ENCODE measurements around the gene DNAJC28.
"Not testable (repeated sequence)": the region's sequence is repeated elsewhere in the genome, so short reads cannot be mapped to it uniquely, and the experiment has no call there.

DNAJC28 gene

DNA sequence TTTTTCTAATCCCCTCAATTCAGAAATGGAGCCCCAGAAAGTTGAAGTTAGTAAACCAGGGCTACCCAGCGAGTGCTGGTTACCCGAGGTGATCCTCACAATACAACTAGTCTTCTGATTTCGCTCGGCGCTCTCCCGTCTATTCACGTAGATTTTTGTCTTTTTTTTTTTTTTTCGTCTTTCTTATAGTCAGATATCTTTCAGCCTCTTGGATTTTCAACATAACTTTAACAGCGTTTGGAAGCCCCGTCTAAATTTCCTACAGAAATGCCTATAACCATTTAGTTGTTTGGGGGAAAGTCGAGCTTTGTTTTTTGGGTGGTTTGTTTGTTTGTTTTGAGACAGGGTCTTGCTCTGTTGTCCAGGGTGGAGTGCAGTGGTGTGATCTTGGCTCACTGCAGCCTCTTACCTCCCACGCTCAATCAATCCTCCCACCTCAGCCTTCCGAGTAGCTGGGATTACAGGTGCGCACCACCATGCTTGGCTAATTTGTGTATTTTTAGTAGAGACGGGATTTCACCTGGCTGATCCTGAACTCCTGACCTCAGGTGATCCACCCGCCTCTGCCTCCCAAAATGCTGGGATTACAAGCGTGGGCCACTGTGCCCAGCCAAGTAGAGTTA, 10.9 kb downstream of the DNAJC28 start:
- DNase-seq: no peak

DNA sequence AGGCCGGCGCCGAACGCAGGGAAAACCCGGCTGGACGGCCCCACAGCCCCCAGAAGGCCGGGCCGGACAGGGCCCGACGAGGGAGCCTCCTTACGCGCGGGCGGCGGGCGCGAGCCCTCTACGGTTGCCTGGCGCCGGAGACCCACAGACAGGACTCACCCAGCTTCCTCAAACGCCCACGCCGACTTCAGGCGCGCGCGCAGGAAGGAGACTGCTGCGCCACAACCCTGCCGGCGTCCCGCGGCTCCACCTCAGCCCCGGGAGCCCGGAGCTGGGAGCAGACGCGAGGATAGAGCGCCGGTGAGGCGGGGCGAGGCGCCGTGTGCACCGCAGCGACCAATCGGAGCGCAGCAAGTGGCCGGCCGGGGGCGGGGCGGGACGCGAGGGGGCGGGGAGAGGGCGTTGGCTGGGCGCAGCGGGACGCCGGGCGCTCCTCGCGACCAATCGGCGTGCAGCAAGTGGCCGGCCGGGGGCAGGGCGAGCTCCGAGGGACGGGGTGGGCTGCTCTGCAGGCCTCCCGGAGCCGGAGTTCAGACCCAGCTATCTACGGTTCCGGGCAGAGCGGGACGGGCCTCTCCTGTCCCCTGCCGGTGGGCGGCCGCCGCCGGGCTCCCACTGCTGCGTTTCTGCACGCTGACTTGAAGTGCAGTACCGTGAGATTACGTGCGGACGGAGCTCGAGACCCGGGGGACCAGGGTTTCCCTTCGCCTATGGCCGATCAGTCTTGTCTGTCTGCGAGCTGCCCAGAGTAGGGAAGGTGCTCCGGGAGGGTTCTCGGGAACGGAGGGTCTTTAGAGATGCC, 11.6 kb downstream of the DNAJC28 start, which contains the start of gene TMEM50B:
TMEM50B (minus strand) TSS at position 296 of the 802 bp plus-strand sequence. CDS start 11,089 bp downstream, outside the sequence.
- DNase-seq: peak; percentile 99

DNA sequence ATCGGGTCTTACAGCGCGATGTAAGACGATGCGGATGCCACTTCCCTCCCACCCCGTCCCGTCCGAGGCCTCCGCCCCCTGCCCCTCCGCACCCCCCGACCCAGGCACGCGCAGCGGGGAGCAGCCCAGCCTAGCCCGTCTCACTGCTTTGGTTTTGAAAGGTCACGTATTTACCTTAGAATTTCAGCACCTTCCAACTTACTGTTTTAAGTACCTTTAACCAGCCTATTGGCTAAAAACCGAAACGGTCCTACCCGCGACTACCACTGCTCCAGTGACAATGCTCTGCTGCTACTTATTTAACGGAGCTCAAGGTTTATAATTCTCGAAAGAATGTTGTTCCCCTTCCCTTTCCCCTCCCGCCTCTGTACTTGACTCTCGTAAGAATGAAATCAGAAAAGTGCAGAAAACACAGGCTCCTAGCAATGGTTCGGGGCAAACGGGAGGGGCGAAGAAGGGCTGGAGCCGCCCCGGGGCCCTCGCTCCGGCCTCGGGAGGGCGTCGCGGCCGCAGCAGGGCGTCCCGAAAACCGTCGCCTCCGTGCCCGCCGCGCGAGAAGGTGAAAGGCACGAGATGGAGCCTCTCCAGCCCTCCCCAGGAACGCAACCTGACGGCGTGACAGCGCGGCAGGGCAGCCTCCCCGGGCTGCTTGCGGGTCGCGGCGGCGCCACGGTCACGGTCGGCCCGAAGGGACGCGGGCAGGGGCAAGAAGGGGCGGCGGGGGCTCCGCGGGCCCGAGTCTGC, 12.4 kb downstream of the DNAJC28 start:
- DNase-seq: peak; percentile 53

DNA sequence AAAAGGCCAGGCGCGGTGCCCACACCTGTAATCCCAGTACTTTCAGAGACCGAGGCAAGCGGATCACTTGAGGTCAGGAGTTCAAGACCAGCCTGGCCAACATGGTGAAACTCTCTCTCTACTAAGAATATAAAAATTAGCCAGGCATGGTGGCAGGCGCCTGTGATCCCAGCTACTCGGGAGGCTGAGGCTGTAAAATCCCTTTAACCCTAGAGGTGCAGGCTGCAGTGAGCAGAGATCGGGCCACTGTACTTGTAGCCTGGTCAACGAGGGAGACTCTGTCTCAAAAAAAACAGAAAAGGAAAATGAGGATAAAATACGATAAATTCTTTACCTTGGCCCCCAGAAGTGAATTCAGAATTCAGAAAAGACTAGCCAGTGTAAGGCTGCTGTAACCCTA, 13.3 kb downstream of the DNAJC28 start:
- no peak for DNase-seq

GRCh38 chr21:33477066-33477465, 14.4 kb downstream of the DNAJC28 start:
- no peak for DNase-seq

DNA sequence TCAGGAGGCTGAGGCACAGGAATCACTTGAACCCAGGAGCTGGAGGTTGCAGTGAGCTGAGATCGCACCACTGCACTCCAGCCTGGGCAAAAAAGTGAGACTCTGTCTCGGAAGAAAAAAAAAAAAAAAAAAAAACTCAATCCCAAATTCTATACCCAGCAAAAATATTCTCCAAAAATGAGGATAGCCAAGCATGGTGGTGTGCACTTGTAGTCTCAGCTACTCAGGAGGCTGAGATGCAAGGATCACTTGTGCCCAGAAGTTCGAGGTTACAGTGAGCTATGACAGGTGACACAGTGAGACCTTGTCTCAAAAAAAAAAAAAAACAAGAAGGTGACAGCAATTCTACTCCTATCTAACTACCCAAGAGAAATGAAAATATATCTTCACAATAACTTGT, 18.2 kb downstream of the DNAJC28 start:
- no peak for DNase-seq

- DNase-seq: no peak
These were observed 20.8 kb downstream of the DNAJC28 start for GRCh38 chr21:33470701-33471100.

DNA sequence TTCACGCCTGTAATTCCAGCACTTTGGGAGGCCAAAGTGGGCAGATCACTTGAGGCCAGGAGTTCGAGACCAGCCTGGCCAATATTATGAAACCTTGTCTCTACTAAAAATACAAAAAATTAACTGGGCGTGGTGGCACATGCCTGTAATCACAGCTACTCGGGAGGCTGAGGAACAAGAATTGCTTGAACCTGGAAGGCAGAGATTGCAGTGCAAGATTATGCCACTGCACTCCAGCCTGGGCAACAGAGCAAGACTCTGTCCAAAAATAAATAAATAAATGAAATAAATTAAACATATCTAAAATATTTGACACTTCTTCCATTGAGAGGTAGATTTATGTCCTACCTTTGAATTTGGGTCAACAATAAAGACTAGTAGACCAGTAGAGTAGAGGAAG, 22.3 kb downstream of the DNAJC28 start:
- not testable (repeated sequence) for DNase-seq

DNA sequence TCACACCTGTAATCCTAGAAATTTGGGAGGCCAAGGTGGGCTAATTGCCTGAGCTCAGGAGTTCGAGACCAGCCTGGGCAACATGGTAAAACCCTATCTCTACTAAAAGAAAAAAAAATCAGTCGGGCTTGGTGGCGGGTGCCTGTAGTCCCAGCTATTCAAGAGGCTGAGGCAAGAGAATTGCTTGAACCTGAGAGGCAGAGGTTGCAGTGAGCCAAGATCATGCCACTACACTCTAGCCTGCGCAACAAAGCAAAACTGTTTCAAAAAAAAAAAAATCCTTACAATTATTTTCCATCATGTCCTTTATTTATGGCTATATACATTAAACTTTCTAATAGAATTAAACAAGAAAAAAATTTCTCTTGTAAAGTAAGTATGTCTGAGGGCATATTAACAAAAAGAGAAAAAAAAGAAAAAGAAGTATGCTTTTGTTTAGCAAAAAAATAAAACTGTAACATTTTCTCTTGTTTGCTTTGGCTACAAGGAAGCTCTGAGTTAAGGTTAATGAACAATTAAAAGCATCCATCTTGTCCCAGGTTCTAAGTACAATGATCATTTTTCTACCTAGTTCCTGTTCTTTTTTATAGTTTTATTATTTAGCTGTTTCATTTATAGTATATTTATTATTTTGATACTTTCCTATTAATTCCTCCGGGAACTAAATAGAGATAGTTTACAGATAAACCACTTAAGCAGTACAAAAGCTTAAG, 29.8 kb downstream of the DNAJC28 start:
- no peak for DNase-seq

DNA sequence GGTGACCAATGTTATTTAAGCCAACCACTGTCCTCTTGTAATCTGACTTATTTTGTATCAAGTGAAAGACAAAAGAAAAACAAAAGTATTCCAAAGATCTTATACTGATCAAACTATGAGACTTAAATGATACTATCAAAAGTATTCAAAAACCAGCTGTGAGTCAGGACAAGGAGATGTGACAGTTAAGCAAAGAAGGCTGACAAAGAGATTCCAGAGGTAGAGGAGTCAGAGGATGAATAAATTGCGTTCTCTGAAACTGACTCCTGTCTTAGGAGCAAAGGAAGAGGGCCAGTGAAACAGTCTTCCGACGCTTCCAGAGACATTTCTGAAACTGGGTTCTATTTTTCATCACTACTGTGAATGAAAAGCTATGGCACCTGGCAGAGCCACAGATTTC, 32.7 kb downstream of the DNAJC28 start:
- DNase-seq: no peak

- DNase-seq: no peak
These were observed 35.6 kb downstream of the DNAJC28 start for GRCh38 chr21:33455686-33456446.

GRCh38 chr21:33452362-33452761, 39.2 kb downstream of the DNAJC28 start:
- no peak for DNase-seq

- DNase-seq: no peak
These were observed 39.9 kb downstream of the DNAJC28 start for GRCh38 chr21:33451634-33452071.

- no peak for DNase-seq
These were observed 41.9 kb downstream of the DNAJC28 start for GRCh38 chr21:33449616-33450015.

GRCh38 chr21:33446620-33447019, 44.9 kb downstream of the DNAJC28 start:
- DNase-seq: not testable (repeated sequence)

- no peak for DNase-seq
These were observed 47.0 kb downstream of the DNAJC28 start for GRCh38 chr21:33444499-33444898.

DNA sequence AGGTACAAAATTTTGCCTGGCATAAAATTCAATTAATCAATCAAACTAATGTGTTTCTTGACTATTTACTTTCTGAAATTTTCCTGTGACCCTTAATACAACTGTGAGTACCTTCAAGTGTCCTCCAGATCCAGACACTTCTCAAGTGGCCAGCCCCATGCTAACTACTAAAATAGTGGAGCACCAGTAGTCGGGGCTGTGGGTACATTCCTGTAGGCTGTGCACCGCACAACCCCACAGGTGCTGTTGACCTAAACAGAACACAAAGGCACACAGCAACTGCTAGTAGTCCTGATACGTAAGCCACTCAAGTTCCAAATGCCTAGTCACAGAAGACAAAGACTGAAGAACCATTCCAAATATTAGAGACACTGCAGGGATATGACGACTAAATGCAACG, 48.3 kb downstream of the DNAJC28 start:
- no peak for DNase-seq

- DNase-seq: no peak
These were observed 49.7 kb downstream of the DNAJC28 start for GRCh38 chr21:33441489-33442477.

Measured in CD4-positive, alpha-beta T cell treated with Interleukin-6 for 4 hours (primary cell).